NCI-H1417 (cell line): ENCODE data around the gene MGMT.

ENCODE experiments used
- DNase-seq, 3 experiments: peaks; one replicate each; lab custom pipeline; 2025; lab: John Stamatoyannopoulos, UW

Gene MGMT

GRCh38 chr10:129520440-129521080, 53.5 kb downstream of the MGMT start:
- DNase-seq: peak in 2 of 3 experiments; percentile 11 to 19

GRCh38 chr10:129521161-129522025, 54.4 kb downstream of the MGMT start:
- DNase-seq: no peak

GRCh38 chr10:129522041-129522585, 55.1 kb downstream of the MGMT start:
- no peak for DNase-seq

- no peak for DNase-seq
These were observed 56.1 kb downstream of the MGMT start for GRCh38 chr10:129523031-129523722.

GRCh38 chr10:129523723-129524316, 56.8 kb downstream of the MGMT start:
- DNase-seq: no peak

- DNase-seq: no peak
These were observed 57.9 kb downstream of the MGMT start for GRCh38 chr10:129524936-129525335.

- DNase-seq: no peak
These were observed 58.4 kb downstream of the MGMT start for GRCh38 chr10:129525401-129525801.

- DNase-seq: no peak
These were observed 59.9 kb downstream of the MGMT start for GRCh38 chr10:129526943-129527342.

- DNase-seq: no peak
These were observed 61.4 kb downstream of the MGMT start for GRCh38 chr10:129528376-129528978.

- no peak for DNase-seq
These were observed 63.5 kb downstream of the MGMT start for GRCh38 chr10:129530581-129530980.

- DNase-seq: no peak
These were observed 64.3 kb downstream of the MGMT start for GRCh38 chr10:129531195-129531968.

- no peak for DNase-seq
These were observed 65.1 kb downstream of the MGMT start for GRCh38 chr10:129531969-129532660.

- DNase-seq: no peak
These were observed 65.8 kb downstream of the MGMT start for GRCh38 chr10:129532838-129533237.

GRCh38 chr10:129533281-129533680, 66.2 kb downstream of the MGMT start:
- no peak for DNase-seq

- no peak for DNase-seq
These were observed 67.8 kb downstream of the MGMT start for GRCh38 chr10:129534826-129535225.

GRCh38 chr10:129536336-129536735, 69.3 kb downstream of the MGMT start:
- DNase-seq: no peak

- DNase-seq: no peak
These were observed 70.1 kb downstream of the MGMT start for GRCh38 chr10:129537151-129537550.

GRCh38 chr10:129538236-129538635, 71.2 kb downstream of the MGMT start:
- no peak for DNase-seq

- peak in 1 of 3 experiments; percentile 23 for DNase-seq
These were observed 74.2 kb downstream of the MGMT start for GRCh38 chr10:129541200-129541599.
